HG03442 (cell line): ENCODE results near the gene MPL.
A peak's percentile ranks its signal among the peaks of the same experiment; 100 is the strongest.
"Not testable (repeated sequence)": the region's sequence is repeated elsewhere in the genome, so short reads cannot be mapped to it uniquely, and the experiment has no call there.

ENCODE experiments used
- ATAC-seq: cut with Tn5 transposase; IDR thresholded peaks from one replicate; pipeline ENCODE4 v1.9.1; 2021; ENCODE audit warnings: mild to moderate bottlenecking, moderate library complexity; ENCODE audit not compliant: unreplicated experiment

The MPL gene

DNA sequence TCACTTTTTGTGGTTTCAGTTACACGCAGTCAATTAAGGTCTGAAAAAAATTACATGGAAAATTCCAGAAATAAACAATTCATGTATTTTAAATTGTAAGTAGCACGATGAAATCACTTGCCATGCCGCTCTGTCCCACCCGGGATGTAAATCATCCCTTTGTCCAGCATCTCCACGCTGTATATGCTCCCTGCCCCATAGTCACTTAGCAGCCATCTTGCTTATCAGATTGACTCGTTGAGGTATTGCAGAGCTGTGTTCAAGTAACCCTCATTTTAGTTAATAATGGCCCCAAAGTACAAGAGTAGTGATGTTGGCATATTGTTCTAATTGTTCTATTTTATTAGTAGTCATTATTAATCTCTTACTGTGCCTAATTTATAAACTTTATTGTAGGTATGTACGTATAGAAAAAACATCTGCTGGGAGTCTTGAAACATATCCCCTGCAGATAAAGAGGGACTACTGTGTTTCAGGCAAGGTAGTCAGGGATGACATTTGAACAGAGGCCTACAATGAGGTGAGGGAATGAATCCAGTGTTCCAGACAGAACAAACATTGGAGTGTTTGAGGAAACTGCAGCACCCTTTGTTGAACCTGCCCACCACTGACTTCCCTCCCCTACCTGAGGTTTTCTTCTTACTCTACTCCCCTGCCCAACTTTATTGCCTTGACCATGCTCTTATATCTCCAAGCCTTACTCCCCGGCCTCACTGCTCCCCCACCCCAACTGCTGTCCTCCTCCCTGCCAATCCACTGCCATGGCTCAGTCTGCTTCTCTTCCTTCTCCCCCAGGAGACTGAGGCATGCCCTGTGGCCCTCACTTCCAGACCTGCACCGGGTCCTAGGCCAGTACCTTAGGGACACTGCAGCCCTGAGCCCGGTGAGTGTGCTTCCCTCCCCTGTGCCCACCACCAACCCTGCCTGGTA lies 14.1 kb downstream of the MPL start:
- ATAC-seq: no peak

DNA sequence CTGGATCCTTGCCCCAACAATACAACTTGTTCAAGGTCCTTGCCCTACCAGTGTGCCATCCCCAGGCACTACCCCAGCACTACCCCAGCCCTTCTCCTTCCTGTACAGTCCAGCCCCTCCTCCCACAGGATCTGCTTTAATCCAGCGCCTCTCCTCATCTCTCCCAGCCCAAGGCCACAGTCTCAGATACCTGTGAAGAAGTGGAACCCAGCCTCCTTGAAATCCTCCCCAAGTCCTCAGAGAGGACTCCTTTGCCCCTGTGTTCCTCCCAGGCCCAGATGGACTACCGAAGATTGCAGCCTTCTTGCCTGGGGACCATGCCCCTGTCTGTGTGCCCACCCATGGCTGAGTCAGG lies 14.7 kb downstream of the MPL start:
- no peak for ATAC-seq

DNA sequence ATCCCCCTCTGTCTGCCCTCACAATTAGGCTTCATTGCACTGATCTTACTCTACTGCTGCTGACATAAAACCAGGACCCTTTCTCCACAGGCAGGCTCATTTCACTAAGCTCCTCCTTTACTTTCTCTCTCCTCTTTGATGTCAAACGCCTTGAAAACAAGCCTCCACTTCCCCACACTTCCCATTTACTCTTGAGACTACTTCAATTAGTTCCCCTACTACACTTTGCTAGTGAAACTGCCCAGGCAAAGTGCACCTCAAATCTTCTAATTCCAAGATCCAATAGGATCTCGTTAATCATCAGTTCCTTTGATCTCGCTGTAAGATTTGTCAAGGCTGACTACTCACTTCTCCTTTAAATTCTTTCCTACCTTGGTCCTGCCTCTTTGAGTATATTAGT lies 15.3 kb downstream of the MPL start:
- ATAC-seq: no peak

DNA sequence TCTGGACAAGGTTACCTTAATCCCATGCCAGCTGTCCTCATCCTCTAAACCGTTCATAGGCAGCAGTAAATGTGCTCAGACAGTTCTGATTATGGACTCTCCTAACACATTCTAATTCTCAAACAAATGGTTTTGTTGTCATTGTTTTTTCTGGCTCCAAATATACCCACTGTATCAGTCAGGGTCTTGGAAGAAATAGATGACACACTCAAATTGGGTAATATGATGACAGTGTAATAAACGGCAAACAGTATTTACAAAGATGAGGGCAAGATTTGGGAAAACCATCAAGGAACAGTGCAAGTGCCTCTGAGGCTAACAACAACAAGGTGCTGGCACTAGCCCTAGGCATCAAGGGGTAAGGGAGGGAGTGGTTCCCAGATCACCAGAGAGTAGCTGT lies 16.9 kb downstream of the MPL start:
- ATAC-seq: no peak

DNA sequence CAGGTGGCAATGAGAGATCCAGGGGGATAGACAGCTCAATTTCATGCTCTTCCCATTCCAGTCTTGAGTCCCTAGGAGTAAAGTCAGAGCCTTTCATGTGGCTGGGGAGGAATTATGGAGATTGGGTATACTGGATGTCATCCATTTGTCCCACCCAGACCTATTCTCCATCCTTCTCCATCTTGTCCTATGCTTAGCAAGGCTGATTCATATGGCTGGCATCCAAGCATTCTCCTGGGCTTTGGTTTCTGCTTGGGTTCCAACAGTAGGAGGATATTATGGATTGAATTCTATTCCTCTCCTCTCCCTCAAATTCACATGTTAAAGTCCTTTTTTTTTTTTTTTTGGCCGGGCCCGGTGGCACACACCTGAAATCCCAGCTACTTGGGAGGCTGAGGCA lies 17.3 kb downstream of the MPL start:
- ATAC-seq: no peak

DNA sequence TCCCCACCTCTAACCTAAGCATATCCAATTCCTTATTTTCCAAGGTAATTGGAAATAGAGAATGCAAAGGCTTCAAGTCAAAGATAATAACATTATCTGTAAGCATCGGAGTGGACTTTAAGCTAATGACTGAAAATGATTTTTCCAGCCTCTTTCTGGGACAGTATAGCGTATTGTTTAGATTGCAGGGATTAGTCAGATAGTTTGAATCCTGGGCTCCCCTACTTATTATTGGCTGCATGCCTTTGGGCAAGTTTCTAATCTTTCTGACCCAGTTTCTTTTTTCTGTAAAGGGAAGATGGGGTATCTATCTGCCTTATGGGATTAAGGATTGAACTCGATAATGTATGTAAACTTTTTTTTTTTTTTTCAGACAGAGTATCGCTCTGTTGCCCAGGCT lies 19.6 kb downstream of the MPL start:
- no peak for ATAC-seq

DNA sequence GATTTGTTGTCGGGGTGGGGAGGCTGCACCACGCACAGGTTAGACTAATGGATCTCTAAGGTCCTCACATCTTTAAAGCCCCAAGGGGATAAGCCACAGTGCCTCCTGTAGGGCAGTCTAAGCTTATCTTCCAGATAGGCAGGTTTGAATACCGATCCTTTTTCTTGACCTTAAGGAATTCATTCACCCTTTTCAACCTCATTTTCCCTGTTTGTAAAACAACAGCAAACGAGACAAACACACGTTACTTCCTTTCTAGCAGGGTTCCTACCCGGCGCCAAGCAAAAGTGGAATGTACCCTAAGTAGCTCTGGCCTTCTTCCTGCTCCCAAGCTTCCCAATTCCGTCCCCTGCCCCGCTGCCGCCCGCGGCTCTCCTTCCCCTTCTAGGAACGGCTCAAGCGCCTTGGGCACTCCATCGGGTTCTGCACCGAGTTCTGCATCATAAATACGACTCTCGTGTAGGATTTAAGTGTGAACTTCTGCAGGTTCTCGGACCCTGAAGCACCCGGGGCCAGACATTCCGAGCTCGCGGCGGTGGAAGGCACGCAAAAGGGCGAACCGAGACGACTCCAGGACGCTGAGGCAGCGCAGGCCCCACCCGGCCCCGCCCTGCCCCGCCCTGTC lies 20.6 kb downstream of the MPL start:
- no peak for ATAC-seq

DNA sequence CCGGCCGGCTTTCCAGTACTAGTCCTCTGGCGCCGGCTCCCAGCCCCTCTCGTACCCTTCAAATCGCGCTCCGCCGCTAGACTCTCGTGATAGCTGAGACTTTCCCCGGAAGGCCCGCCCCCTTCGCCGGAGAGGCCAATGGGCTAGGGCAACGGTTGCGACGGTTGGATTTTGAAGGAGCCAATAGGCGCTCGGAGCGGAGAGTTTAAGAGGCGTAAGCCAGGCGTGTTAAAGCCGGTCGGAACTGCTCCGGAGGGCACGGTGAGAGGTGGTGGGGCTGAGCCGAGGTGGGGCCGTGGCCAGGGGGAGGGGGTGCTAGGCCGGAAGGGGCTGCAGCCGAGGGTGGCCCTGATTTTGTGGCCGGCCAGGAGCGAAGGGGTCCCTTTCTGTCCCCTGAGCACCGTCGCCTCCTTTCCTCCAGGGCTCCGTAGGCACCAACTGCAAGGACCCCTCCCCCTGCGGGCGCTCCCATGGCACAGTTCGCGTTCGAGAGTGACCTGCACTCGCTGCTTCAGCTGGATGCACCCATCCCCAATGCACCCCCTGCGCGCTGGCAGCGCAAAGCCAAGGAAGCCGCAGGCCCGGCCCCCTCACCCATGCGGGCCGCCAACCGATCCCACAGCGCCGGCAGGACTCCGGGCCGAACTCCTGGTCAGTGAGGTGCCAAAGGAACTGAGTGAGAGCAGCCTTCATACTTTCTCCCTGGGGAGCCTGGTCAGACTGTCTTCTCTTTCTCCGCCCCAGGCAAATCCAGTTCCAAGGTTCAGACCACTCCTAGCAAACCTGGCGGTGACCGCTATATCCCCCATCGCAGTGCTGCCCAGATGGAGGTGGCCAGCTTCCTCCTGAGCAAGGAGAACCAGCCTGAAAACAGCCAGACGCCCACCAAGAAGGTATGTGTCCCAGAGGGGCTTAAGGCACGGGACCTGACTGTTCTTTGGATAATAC lies 21.4 kb downstream of the MPL start, which contains the start of gene CDC20:
Gene CDC20, plus strand, starts transcription at position 236 of the 948 bp plus-strand sequence. Its CDS starts 235 bp downstream, at position 471.
- ATAC-seq: peak; percentile 91

DNA sequence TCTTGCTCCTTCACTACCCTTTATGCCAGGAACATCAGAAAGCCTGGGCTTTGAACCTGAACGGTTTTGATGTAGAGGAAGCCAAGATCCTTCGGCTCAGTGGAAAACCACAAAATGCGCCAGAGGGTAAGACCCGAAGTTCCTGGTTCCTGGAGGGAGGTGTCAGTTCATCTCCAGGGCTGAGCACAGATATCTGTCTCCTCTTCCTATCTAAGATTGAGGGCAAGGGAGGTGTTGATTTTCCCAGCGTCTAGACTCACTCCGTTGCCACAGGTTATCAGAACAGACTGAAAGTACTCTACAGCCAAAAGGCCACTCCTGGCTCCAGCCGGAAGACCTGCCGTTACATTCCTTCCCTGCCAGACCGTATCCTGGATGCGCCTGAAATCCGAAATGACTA lies 22.1 kb downstream of the MPL start:
- ATAC-seq: no peak

DNA sequence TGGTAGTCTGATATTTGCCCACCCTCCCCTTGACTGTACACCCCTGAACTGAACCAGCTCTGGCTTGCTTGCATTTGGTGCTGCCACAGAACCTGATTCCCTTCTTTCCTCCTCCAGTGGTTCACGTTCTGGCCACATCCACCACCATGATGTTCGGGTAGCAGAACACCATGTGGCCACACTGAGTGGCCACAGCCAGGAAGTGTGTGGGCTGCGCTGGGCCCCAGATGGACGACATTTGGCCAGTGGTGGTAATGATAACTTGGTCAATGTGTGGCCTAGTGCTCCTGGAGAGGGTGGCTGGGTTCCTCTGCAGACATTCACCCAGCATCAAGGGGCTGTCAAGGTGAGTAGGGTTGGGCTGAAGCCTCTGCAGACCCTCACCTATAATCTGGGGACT lies 23.0 kb downstream of the MPL start:
- ATAC-seq: no peak

DNA sequence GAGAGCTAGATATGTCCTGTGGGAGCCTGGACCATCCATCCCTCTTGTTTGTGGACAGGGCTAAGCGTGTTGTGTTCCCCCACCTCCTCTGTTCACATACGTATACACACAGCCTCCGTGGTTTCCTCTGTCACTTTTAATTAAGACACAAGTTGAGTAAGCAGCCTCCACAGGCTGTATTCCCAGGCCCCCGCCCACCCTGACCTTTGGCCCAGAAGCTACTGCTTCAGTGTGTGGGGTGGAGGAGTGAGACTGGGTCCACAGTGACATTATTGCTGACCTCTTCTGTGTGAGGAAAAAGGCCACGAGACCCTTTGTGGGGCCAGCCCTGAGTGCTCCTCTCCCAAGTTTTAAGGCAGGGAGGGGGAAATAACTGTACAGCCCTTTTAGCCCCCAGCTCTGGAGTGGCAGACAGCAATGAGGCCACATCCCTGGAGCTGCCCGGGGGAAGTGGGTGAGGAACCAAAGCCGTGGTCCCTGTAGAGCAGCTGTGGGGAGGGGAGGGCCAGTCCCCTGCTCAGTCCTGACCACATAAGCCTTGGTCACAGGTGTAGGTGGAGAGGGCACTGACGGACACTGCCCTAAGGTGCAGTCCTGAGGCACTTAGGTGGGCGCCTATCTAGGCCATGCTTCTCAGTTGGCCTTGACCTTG lies 25.8 kb downstream of the MPL start:
- no peak for ATAC-seq

DNA sequence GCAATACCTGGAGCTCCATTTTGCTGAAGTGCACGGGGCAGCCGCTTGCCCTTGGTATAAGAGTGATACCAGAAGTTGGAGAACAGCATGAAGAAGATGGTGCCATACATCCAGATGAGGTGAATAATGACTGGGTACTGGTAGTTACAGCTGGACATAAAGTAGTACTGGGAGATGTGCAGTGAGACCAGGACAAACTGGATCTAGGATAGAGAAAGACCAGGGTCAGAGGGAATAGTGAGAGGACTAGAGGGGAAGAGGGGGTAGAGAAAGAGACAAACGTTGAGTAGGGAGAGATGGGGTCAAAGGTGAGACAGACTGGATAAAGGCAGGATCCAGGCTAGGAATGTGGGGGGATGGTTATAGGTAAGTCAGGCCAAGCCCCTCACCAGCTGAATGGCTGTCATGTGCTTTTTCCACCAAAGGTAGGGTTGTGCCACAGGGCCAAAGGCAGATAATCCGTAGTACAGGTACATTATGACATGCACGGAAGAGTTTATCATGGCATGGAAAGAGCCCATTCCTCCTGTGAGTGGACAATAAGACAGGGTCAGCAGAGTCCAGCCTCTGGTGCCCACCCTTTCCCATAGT lies 26.4 kb downstream of the MPL start:
- no peak for ATAC-seq

DNA sequence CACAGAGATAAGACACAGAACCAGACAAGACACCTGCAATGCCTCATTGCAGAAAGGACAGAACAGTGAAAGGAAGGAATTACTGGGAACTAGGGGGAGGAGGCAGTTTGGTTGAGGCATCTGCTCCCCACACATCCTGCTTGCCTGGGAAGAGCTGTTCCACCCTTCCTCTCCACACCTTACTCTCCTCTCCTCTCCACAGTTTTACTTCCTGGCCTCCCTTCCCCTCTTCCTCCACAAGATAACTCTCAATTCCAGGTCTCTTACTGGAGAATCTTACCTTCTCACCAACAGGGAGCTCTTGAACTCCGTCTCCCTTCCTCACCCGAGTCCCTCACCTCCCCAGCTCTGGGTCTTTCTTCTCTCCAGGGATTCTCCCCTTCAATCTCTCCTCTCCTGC lies 28.1 kb downstream of the MPL start:
- no peak for ATAC-seq

DNA sequence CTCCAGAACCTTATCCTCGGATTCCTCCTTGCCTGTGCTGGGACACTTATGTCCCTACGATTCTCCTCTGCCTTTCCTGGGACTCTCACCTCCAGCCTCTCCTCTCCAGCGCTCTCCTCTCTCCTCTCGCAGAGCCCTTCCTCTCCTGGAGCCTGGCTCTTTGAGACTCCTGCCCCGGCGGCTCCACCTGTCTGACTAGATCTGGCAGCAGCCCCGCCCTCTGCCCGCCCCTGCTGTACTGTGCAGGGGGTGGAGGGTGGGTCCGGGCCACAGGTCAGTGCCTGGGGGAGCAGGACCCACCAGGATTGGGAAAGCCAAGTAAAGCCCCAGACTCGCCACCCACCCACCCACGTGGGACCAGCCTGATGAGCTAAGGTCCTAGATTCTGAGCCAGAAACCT lies 28.6 kb downstream of the MPL start:
- ATAC-seq: no peak

DNA sequence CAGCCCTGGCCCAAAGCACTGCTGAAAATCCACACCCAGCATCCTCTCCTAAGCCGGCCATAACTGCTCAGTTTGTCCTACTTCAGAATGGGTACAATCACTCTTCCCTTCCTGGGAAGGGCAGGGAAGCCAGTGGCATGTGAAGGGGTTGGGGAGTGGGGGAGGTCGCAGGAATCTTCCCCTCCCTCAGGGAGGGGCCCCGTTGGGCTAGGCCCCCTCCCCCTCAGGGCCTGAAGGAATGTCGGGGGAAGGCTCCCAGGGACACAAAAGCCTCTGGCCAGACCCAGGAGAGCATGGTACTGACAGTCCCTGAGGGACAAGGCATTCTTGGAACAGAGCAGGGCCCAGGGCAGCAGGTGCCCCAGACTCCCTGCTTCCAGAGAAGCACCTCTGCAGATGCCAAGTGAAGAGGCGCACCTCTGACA lies 29.0 kb downstream of the MPL start:
- no peak for ATAC-seq

DNA sequence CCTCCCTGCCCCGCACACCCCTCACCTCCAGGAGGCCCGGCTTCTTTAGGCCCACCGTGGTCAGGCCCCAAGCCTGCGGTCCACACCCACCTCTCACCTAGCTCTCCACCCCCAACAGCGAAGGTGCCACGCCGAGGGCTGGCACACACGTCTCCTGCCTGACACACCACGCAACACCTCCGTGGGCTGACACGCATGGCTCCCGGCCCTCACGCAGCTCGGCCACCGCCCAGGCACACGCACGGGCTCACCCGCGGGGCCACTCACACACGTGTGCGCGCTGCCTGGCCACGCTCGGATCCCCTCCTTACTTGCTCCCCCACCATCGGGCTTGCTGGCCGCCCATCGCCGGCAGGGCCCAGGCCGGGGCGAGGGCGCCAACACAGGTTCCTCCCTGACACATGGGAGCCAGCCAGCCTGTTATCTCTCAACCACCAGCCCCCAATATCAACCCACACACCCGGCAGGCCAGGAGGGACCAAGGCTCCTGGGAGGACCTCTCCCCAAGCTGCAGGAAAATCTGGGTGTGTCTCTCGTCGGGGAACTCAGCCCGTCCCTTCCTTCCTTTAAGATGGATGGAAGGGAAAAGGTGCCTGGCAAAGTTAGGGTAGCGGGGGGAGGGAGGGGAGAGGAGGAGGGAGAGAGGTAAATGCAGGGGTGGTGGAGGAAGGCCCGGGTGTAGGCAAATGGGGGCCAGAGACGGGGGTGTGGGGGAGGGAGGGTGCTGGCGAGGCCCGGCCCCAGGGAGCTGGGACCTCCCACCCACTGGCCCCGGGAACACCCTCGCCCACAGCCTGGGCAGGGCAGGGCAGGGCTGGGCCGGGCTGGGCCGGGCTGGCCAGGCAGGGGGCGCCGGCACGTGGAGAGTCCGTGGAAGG lies 29.6 kb downstream of the MPL start:
- ATAC-seq: peak; percentile 40

DNA sequence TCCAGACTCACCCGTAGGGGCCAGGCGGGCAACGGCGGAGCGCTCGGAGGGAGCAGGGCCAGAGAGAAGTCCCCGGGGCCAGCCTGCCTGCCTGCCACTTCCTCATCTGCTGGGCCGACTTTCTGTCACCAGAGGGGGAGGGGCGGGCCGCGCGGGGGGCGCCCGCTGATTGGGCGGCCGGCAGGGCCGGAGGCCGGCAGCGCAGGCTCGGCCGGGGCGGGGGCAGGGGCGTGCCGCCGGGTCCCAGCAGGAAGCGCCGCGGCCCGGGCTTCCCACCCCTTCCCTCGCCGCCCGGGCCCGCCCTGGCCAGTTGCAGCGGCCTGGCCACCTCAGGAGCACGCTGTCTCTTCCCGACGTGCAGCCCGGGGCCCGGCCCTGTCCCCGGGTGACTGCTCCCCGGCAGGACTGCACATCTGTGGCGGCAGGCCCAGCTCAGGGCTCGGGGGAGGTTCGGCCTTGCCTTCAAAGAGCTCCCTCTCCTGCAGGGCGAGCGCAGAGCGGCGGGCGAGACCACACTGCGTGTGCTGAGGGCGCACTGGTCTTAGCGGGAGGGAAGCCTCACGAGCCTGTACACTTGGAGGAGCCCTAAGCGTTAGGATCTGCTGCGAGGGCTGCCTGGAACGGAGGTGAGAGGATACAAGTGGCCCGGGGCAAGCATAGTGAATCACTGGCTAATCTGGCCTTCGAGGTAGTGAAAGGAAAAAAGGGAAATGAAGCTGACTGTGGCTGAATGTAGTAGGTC lies 30.5 kb downstream of the MPL start, which contains the start of gene ELOVL1:
Gene ELOVL1, minus strand, starts transcription at position 108 of the 742 bp plus-strand sequence. CDS start 2,402 bp downstream, outside the sequence.
- ATAC-seq: peak; percentile 67

DNA sequence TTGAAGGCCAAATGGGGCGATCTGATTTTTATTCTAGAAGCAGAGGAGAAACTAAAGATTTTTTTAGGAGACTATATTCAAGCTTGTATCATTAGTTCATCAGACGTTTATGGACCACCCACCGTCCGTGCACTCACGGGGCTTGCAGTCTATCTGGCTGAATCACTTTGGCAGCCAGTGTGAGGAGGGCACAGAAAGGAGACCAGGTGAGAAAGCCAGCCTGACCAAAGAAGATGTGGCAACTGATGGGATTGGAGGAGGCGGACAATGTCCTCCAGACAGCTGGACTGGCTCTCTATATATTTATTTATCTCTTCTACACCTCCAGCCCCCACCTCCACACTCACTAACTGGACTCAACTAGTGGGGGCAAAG lies 31.0 kb downstream of the MPL start:
- ATAC-seq: no peak

DNA sequence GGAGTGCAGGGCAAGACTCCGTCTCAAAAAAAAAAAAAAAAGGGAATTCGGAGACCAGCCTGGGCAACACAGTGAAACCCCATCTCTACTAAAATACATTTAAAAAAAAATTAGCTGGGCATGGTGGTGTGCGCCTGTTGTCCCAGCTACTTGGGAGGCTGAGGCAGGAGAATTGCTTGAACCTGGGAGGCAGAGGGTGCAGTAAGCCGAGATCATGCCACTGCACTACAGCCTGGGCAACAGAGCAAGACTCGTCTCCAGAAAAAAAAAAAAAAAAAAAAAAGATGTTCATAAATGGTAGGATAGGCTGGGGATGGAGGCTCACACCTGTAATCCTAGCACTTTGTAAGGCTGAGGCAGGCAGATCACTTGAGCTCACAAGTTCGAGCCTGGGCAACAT lies 32.2 kb downstream of the MPL start:
- ATAC-seq: not testable (repeated sequence)
